GM06990 (cell line): ENCODE results near the gene SPATA18.

ENCODE experiments used
- DNase-seq: peaks from one replicate; pipeline ENCODE4 v3.0.0-alpha.2; 2011; ENCODE audit not compliant: insufficient read length; ENCODE audit errors: extremely low read depth
- H3K27me3 ChIP-seq: replicated peaks from 2 replicates; pipeline ENCODE4 v1.6.0; 2011; ENCODE audit warnings: low read length; ENCODE audit not compliant: control insufficient read depth, insufficient read depth
- H3K36me3 ChIP-seq: 2 replicates; pipeline ENCODE4 v1.5.1; 2011; ENCODE audit warnings: low read length; ENCODE audit not compliant: control insufficient read depth, insufficient read depth
- H3K4me3 ChIP-seq: replicated peaks from 2 replicates; pipeline ENCODE4 v1.5.1; 2011; ENCODE audit warnings: low read depth, mild to moderate bottlenecking, control low read depth, low read length
- TF ChIP-seq, protein P1 (sequence below): IDR thresholded peaks from 2 replicates; pipeline ENCODE4 v1.5.1; 2011; ENCODE audit warnings: low read length, control low read depth, mild to moderate bottlenecking, inconsistent platforms; ENCODE audit not compliant: insufficient read depth, poor library complexity, severe bottlenecking

SPATA18 gene

DNA sequence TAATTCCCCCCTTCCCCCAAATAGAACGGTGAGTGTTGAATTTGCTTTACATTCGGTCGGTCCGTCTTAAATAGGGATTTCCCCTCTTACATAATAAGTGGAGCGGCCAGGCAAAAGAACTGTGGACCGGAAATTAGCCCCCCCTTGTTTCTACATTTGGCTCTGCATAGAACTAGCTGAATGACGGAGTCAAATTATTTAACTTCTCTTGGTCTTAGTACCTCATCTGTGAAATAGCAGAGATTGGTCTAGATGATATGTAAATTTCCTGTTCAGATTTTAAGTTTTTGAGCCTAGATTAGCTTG is 1.3 kb downstream of the SPATA18 start:
- Histone ChIP-seq H3K27me3 (no peaks in the 10 kb centered on the region), H3K36me3 (no peaks in the 10 kb centered on the region), H3K4me3 (peak overlapping the region; percentile 77)
- DNase-seq, result peak; percentile 36
- TF ChIP-seq, protein P1, sequence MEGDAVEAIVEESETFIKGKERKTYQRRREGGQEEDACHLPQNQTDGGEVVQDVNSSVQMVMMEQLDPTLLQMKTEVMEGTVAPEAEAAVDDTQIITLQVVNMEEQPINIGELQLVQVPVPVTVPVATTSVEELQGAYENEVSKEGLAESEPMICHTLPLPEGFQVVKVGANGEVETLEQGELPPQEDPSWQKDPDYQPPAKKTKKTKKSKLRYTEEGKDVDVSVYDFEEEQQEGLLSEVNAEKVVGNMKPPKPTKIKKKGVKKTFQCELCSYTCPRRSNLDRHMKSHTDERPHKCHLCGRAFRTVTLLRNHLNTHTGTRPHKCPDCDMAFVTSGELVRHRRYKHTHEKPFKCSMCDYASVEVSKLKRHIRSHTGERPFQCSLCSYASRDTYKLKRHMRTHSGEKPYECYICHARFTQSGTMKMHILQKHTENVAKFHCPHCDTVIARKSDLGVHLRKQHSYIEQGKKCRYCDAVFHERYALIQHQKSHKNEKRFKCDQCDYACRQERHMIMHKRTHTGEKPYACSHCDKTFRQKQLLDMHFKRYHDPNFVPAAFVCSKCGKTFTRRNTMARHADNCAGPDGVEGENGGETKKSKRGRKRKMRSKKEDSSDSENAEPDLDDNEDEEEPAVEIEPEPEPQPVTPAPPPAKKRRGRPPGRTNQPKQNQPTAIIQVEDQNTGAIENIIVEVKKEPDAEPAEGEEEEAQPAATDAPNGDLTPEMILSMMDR, result no peak

DNA sequence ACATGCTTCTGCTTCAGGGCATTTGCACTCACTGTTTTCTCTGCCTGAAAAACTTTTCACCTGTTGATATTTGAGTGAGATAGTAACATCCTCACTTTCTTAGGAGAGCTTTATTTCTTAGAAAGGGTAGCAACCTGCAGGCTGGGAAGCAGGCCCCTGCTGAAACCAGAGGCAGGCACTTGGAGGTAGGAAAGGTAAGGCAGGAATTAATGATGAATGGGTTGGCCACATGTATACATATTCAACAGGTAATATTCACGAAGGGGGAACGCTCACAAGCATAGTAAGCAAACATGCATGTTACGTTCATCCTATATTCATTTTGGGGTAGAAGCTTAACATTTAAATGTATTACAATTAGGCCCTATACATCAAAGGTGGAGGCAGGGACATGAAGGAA is 3.1 kb downstream of the SPATA18 start:
- H3K27me3 ChIP-seq, result no peaks in the 10 kb centered on the region
- H3K36me3 ChIP-seq, result no peaks in the 10 kb centered on the region
- TF ChIP-seq, protein P1, result no peak
- no peak for DNase-seq
- no peak overlapping the region for H3K4me3 ChIP-seq

DNA sequence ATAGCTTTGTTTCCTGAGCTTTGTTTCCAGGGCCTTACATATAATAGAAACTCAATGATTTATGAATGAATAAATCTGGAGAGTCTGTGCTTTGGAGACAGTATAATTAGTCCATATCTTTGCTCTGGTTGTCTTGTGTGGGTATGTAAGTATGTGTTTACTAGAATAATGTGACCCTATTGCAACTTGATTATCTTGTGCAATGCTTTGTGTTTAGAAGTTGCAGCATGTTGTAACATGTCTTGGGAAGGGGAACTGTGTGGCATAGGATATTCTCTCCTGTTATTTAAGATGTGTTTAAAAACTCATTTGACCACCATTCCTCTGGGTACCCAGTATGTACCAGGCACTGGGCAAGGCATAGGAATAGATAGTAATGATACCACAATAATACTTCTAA is 6.1 kb downstream of the SPATA18 start:
- DNase-seq, result no peak
- H3K36me3 ChIP-seq, result no peaks in the 10 kb centered on the region
- TF ChIP-seq, protein P1, result no peak

DNA sequence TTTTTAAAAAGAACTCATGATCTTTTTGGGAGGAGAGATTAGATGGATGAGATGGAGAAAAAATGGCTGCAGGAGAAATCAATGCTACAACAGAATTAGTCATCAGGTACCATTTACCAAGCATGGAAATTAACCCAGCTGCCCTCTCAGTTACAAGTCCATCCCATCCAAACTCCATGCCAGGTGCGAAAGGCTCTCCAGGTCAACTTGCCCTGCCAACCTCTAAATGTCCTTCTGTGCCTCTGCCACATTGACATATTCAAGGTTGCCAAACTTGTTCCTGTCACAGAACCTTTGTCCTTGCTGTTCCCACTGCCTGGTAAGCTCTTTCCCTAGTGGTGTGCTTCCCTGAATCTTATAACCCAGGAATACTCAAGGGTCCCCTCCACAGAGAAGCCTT is 7.2 kb downstream of the SPATA18 start:
- TF ChIP-seq, protein P1, result no peak
- Histone ChIP-seq H3K4me3 (no peak overlapping the region), H3K27me3 (no peaks in the 10 kb centered on the region), H3K36me3 (no peaks in the 10 kb centered on the region)
- no peak for DNase-seq

More for the DNA sequence above, 6.1 kb downstream of the SPATA18 start:
- H3K4me3 ChIP-seq, result no peak overlapping the region
- H3K27me3 ChIP-seq, result no peaks in the 10 kb centered on the region

DNA sequence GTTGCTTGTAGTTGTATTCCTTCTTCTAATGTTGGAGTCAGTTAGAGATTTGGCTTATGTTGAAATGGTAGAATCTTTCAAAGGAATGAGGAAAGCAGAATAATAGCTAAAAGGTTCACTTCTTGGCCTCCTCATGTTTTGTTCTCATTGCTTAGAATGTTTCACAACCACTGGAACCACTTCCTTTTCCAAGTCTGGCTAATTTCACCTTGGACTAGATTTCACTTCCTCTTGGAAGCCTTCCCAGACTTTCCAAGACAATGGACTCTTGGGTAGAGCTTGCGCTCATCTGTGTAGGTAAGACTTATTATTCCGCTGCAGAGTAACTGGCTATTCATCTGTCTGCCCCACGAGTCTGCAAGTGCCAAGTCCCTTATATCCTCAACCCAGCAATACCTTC is 8.3 kb downstream of the SPATA18 start:
- no peak for DNase-seq
- no peaks in the 10 kb centered on the region for H3K36me3 ChIP-seq
- TF ChIP-seq, protein P1, result no peak
- no peak overlapping the region for H3K4me3 ChIP-seq
- H3K27me3 ChIP-seq, result no peaks in the 10 kb centered on the region

DNA sequence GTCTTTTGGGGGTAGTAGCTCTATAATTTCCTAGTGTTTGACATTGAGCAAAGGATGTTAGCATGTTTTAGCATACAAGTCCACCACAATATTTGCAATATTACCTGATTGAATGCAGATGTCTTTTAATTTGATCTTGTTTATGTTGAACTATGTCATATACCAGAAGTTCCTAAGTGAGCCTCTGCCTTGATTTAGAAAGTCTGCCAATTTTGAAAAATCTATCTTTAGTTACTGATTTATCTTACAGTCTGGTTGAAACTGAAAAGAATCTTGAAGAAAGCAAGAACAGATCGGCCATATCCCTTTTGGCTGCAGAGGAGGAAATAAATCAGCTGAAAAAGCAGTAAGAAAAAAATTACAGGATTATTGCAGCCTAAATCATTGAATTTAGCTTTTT is 18.5 kb downstream of the SPATA18 start:
- no peaks in the 10 kb centered on the region for H3K27me3 ChIP-seq
- H3K4me3 ChIP-seq, result no peak overlapping the region
- TF ChIP-seq, protein P1, result no peak
- H3K36me3 ChIP-seq, result no peaks in the 10 kb centered on the region
- no peak for DNase-seq
